GM18520 (cell line): ENCODE results near the gene NPTX1.
"Not testable (repeated sequence)": the region's sequence is repeated elsewhere in the genome, so short reads cannot be mapped to it uniquely, and the experiment has no call there.

ENCODE experiments used
- ATAC-seq: cut with Tn5 transposase; IDR thresholded peaks from one replicate; pipeline ENCODE4 v1.9.1; 2021; ENCODE audit not compliant: unreplicated experiment

The NPTX1 gene

GRCh38 chr17:80475910-80476876, at the start of gene NPTX1:
TSS of gene NPTX1 (minus strand) at chr17:80476607. CDS start at chr17:80476446, 161 bp downstream.
- no peak for ATAC-seq

GRCh38 chr17:80523956-80524712, 47.7 kb upstream of the NPTX1 start:
- no peak for ATAC-seq

- no peak for ATAC-seq
Measured at GRCh38 chr17:80523054-80523744, 46.8 kb upstream of the NPTX1 start.

- no peak for ATAC-seq
Measured at GRCh38 chr17:80520810-80521455, 44.5 kb upstream of the NPTX1 start.

- no peak for ATAC-seq
Measured at GRCh38 chr17:80519091-80519781, 42.8 kb upstream of the NPTX1 start.

GRCh38 chr17:80518392-80518791, 42.0 kb upstream of the NPTX1 start:
- no peak for ATAC-seq

- no peak for ATAC-seq
Measured at GRCh38 chr17:80517641-80518040, 41.2 kb upstream of the NPTX1 start.

- no peak for ATAC-seq
Measured at GRCh38 chr17:80516171-80516932, 39.9 kb upstream of the NPTX1 start.

GRCh38 chr17:80513892-80514291, 37.5 kb upstream of the NPTX1 start:
- ATAC-seq: no peak

- ATAC-seq: no peak
Measured at GRCh38 chr17:80513201-80513600, 36.8 kb upstream of the NPTX1 start.

- ATAC-seq: no peak
Measured at GRCh38 chr17:80512233-80512632, 35.8 kb upstream of the NPTX1 start.

- ATAC-seq: no peak
Measured at GRCh38 chr17:80511222-80512180, 35.1 kb upstream of the NPTX1 start.

- no peak for ATAC-seq
Measured at GRCh38 chr17:80510772-80511171, 34.4 kb upstream of the NPTX1 start.

- ATAC-seq: no peak
Measured at GRCh38 chr17:80510132-80510531, 33.7 kb upstream of the NPTX1 start.

GRCh38 chr17:80509311-80509710, 32.9 kb upstream of the NPTX1 start:
- ATAC-seq: no peak

- ATAC-seq: no peak
Measured at GRCh38 chr17:80507965-80508364, 31.6 kb upstream of the NPTX1 start.

- ATAC-seq: not testable (repeated sequence)
Measured at GRCh38 chr17:80507177-80507576, 30.8 kb upstream of the NPTX1 start.

GRCh38 chr17:80504686-80505413, 28.4 kb upstream of the NPTX1 start:
- no peak for ATAC-seq
